Prostate gland (tissue), 2 donors: ENCODE measurements around the gene ABHD2.

Source experiments
- CTCF ChIP-seq, 4 experiments: fragments of 200-600 bp in 2 of 4; fragments of 450-650 bp in 2 of 4; sonication (generic) in 2 of 4; IDR thresholded peaks; 1 replicate in 3 of 4; 2 replicates in 1 of 4; pipeline ENCODE4 v1.5.1; 2016 to 2019; ENCODE audit warnings: antibody characterized with exemption in 4 of 4, mild to moderate bottlenecking in 2 of 4, moderate library complexity in 2 of 4
- POLR2AphosphoS5 ChIP-seq: sonication (generic); formaldehyde crosslinking; IDR thresholded peaks from one replicate; pipeline ENCODE4 v1.6.1; 2017; ENCODE audit warnings: antibody characterized with exemption

GRCh38 chr15:89227425-89227824, 139.2 kb downstream of the ABHD2 start:
- TF ChIP-seq POLR2AphosphoS5 = no peak
- TF ChIP-seq CTCF (IDR thresholded peaks at IDR 0.05) = no peak
